GM18868 (cell line): Measurements from ENCODE around the gene HLF.

Source experiments
- ATAC-seq: cut with Tn5 transposase; IDR thresholded peaks from one replicate; pipeline ENCODE4 v1.9.1; 2021; ENCODE audit warnings: mild to moderate bottlenecking, moderate library complexity; ENCODE audit not compliant: unreplicated experiment

The HLF gene

DNA sequence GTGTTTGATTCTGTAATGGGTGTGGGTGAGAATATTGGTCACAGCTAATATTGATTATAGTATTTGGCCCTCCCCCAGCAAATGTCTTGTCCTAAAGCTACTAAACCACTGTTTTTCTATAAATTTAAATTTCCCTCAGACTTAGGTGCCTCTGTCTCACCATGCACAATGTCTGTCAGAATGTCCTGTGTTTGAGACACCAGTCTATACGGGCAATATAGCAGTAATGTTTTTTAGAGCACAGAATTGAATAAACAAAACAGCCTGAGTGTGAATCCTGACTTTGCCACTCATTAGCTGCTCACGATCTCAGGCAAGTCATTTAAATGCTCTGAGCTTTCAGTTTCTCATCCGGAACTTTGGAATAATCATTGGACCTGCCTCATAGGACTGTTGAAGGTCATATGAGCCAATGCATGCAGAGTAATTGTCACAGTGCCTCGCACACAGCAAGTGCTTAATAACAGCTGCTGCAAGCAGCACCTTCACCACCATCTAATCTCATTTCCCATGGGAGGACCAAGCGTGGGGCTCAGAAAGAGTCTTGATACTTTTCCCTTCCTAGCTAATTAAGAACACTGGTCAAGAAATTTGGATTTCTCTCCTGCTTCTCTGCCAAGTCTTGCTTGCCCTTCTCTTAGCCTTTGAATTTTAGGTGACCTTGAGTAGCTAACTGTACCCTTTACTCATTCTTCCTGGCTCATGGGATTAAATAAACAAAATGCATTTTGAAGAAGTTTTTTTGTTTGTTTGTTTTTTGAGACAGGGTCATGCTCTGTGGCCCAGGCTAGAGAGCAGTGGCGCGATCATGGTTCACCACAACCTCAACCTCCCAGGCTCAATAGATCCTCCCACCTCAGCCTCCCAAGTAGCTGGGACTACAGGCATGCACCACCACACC, 9.8 kb downstream of the HLF start:
- ATAC-seq: no peak

DNA sequence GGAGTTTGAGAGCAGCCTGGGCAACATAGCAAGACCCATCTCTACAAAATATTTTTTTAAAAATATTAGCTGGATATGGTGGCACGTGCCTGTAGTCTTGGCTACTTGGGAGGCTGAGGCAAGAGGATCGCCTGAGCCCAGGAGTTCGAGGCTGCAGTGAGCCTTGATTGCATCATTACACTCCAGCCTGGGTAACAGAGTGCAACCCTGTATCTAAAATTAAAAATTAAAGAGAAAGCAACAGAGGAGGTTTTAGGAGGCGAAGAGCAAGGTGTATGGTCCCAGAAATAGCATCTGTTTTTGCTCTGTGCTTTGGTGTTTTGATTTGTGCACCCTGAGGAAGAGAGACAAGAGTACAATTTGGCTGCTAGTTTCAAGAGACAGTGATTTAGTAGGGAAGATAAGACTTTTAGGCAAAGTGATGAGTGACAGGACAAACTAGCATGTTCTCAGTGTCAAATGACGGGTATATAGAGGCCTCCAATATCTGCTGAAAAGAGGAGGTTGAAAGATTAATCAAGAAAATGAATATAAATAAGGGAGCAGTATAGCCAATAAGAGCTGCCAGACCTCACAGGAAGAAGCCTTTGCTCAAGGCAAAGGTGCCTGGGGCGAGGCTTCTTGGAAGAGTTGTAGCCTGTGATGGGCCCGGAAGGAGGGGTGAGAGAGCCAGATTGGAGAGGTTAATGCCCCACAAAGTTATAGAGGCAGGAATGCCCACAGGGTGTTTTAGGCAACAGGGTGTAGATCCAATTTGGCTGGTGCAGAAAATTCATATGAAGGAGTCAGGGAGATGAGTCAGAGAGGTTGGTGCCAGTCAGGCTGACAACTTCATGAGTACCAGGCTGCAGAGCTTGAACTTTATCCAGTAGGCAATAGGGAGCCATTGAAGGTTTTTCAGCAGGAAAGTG, 11.4 kb downstream of the HLF start:
- ATAC-seq: no peak

DNA sequence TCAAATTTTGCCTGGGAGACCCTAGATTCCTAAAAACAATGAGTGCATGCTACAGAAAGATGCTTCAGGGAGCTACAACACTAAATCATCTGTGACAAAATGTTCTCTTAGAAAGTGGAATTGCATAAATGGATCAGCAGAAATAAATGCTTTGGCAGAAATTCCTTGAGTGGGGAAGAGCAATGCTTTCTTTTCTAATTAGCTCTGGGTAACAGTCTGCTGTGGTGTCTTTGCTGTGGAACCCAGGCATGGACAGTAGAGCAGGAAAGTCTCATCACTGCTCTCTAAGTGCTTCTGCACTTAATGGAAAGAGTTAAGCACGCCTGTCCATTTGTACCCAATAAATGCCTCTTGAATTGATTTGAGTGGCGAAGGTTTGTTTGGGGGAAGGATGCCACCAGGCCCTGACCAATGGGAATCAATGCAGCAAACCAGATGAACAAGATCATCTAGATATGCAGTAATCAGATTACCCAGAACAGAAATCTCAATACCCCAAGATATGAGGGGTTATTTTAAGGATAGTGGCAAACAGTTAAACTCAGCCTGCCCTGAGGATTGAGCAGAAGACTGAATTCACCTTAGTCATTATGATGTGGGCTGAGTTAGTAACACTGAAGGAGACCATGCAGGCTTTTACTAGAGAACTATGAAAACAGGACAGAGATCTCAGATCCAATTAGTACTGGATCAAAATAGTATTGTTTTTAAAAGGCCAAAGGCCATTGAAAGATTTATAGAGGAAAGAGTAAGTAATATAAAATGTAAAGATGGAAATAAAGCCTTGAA, 13.6 kb downstream of the HLF start:
- ATAC-seq: no peak

DNA sequence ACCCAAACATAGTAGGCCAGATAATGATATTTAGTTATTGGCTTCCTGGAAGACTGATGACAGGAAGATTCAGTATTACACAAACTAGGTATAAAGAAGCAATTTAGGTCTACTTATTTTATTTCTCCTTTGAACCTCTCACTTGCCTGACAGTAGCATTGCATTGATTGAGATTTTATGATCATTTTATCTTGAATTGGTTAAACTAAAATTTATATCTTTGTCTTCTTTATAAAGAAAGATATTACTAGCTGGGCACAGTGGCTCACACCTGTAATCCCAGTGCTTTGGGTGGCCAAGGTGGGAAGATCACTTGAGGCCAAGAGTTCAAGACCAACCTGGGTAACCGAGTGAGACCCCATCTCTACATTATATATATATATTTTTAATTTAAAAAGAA, 14.4 kb downstream of the HLF start:
- ATAC-seq: no peak

DNA sequence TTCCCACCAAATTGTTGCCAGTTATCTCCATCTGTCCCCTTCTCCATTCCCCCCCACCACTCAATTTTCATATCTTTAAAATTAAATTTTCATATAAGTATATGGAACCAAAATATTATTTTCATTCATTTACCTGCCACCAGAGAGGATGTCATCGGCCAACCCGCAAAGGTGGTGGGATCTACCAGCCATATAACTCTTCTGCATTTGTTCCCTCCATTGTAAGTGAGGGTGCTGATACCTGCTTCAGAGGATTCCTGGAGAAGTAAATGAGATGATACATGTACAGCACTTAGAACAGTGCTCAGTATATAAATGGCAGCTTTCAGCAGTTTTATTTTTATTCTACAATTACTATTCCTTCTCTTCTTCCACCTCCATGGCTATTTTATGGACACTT, 15.0 kb downstream of the HLF start:
- ATAC-seq: no peak

DNA sequence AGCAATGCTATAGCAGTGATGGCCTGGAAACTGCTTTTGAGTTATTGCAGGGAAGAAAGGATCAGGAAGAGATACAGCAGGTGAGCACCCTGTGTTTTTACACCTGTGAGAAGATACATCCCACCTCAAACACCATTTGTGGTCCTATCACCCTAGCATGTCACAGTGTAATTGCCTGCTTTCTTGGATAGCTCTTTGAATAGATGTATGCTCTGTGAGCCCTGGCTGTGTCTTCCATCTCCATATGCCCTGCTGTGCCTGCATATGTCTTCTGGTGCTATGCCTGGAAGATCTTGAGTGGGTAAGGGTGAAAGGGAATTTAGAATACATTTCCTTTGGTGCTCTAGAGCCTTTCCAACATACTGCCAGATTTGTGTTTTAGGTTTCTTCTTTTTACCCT, 15.5 kb downstream of the HLF start:
- ATAC-seq: no peak

DNA sequence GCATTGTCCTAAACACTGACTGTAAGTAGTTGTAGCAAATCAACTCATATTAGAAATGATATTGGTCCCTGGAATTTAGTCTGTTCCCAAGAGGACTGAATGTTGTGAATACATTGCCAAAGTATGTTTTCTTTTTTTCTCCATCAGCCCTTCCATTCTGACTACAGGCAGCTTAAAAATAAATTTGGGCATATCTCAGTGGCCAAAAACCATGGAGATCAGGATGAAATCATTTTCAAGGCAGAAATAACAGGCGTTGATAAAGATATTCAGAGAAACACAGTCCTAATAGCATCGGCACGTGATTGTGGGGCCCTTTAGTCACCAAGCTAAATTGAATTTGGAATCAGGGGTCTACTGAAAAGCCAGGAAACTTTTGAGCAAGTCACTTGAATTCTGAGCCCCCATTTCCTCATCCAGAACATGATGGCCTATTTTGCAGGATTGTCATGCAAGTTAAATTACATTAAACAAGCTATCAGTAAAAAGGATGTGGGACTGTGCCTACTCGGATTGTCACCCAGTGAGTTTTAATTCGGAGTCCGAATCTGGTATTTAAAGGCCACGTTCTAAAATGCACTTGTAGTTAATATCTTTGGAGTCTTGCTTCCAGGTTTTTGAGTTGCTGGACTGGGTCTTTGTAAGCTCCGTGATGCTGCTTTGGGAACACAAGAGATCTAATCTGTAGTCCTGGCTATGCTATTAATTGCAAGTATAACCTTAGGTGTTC, 17.1 kb downstream of the HLF start:
- no peak for ATAC-seq

DNA sequence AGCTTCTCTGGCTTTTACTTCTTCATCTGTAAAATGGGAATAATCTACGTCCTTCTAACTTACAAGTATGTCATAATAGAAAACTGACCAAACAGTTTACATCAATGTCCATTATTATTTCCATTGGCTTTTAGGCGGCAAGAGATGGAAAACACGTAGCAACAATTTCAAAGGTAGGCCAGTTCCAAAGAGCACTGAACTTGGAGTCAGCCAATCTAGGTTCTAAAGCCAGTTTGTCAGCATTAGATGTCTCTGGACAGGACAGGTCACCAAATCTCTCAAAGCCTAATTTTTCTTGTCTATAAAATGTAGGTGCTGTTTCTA, 17.6 kb downstream of the HLF start:
- no peak for ATAC-seq

DNA sequence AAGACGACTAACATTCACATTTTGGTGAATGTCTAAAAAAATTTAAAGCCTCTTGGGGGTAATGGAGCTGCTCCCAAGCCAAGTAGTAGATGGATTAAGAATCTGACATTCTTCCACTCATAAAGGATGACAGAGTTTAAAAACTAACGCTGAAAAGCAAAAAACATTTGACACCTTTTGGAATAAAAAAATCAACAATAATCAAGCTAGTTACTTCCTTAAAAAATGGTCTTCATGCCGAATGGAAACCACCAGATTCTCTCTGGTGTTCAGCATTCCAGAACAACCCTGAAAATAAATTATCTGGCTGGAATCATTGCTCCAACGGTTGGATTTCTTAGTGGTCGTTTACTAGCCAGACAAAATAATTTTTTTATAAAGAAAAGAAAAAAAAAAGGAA, 18.0 kb downstream of the HLF start:
- ATAC-seq: no peak

DNA sequence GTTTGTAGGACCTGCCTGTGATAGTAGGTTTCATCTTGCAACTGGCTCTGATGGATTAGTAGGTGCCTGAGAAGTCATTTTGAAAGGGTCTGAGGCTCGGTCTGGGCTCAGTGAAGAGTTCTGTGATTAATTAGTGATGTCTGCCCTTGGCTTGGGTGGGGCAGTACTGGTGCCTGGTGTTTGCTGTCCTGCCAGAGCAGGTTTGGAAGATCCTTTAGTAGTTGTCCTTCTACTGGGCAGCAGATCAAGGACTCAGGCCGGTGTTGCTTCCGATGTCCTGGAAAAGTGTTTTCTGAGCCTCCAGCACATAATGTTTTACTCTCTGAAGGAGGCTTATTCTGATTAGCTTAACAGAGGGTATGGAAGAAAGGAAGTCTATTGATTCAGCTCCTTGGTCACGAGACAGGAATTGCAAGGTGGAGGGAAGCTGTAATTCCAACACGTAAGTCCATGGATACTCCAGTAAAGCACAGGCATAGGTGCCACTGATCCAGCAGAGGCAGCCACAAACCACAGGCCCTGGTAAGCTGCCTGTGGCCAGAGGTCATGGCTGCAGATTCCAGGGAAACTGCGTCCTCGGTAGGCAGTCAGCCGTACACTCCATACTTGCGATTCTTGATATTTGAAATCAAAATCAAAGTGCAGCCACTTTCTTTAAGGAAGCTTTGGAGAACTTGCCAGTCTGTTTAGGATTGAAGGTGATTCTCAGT, 18.7 kb downstream of the HLF start:
- no peak for ATAC-seq

DNA sequence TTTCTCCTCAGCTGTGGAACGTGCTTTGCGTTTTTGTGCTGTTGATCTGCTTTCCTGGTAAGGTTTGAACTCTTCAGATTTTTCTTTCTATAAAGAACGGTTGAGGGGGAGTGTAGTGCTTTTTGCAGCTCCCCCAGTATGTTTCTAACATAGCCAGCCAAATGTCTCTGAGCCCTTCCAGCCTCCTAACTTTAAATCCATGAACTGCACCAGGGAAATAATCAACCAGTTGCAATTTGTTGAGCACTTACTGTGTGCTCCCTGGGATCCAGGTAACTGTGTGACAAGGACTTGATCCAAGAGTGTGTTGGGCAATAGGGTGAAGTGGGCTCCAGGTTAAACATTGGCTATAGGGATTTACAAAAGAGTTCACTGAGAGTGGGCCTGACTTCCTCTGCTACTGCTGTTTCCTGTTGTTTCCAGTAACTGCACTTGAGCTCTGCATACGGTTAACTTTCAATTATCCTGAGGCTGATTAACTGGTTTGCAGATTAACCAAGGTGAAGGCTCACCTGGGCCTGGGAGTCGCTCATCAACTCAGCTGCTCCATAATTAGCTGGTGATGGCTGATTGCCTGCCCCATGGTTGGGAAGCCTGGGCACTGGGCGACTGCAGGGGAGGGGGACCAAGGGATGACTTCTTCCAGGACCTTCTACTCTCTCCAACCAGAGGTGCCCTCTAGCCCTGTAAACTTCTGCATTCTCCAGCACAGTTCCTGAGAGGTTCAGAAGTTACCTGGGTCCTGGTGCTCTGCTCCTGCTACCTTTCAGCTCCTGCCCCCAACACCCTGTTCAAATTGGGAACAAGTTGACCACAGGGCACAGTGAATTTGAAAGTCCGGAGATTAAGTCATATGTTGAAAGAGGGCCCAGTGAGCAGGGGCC, 19.5 kb downstream of the HLF start:
- ATAC-seq: no peak

DNA sequence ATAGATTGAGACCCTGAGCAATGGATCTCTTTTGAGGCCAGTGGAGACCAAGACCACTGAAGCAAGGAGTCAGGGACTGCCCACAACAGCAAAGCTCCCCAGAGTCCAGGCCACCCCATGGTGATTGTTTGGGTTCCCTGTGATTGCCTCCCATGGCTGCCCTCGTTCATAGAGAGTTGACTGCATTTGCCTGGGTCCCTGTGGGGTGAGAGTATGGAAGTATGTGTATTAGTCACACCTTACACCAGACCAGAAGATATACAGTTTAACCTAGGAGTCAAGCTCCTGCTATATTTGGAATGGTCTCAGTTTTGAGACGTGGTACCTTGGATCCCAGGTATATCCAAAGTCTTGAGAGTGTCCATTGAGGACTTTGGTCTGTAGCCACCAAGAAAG, 20.2 kb downstream of the HLF start:
- ATAC-seq: no peak

DNA sequence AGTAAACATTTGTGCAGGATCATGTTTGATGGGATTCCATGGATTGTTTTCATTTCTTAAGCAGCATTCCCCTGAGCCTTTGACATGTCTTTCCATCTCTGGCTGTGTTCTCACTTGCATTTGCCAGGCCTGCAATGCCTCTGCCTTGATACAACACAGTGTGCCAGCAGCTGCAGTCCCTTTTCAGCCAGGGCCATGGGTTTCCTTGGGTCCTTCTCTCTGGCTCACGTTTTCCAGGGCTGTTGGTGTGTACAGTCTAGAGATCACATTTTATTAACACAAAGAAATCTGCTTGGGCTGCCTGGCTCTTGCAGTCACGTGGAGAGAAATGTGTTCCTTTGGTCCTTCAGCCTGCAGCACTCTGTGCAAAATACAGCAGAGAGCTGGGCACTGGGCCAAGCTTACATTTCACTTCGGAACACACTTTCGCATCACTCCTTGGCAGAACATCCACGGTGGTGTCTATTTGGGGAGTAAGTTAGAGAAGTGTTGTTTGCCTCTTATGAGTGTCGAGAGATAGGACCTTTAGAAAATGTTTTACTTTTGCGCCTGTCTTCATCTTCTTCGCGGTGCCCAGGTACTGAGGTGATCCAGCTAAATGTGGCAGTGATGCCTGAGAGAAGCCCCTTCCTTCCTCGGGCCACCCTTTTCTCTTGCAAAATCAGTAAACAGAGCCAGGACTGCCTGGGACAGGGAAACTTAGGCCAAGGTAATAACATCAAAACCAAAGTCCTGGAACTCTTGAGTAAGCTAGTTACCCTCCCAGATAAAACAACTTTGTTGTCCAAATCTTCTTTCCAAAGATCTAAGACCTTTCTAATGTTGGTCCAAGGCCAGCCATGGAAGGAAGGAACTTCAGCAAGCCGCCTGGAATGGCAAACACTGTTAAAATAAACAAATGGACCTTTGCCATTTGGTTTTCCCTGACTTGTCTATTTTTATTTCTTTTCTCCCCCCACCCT, 20.9 kb downstream of the HLF start:
- no peak for ATAC-seq

DNA sequence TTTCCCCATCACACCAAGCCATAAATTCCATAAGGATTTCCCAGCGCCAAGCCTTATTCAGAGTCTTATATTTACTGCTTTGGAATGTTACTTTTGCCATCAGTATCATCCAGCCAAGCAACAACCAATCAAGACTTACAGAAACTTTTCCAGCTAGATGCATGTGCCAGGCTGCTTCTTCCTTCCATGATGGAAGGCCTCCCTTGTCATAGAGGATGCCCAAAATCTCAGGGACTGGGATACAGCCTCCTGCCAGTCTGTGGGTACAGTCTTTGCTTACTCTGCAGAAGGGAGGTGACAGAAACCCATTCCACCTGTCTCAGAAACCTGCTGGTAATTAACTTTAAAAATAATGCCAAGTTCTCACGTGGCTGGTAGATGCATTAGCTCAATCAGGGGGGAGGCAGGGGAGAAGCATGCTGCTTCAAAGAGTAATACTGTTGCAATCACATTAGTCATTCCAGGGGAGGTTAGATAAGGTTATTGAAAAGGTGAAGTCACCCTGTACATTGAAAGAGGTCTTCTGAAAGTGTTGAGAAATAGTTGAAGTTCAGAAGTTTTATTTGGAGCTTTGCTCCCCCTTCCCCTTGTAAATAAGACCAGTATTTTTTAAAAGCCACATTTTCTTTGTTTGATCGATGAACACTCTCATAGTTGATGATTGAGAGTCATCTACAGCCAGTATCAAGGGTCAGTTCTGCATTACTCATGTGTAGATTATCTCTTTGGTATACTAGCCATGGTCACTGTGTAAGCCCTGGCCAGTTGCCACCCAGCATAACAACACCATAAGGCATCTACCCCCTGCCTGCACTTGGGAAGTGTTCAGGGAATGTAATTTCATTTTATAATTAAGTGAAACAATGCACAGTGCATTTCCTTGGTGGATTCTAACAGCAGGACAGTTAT, 22.2 kb downstream of the HLF start:
- no peak for ATAC-seq

DNA sequence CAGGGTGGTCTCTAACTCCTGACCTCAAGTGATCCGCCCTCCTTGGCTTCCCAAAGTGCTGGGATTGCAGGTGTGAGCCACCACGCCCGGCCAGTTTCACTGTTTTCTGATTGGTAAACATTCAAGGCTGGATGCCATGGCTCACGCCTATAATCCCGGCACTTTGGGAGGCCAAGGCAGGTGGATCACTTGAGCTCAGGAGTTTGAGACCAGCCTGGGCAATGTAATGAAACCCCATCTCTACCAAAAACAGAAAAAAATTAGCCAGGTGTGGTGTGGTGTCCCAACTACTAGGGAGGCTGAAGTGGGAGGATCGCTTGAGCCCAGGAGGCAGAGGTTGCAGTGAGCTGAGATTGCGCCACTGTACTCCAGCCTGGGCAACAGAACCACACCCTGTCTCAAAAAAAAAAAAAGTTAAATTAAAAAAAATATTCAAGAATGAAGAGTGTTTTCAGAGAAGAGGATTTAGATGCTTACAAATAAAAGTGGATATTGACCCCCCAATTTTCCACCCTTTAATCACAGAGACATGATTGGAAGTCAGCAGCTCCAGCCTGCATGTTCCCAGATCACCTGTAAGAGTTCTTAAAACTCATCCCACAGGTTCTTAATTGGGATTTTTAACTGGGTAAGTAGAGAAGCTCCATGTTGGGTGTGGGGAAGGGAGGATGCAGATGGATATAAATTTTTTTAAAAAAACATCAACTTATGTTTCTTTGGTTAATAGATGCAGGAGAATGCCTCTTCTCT, 23.8 kb downstream of the HLF start:
- ATAC-seq: no peak

DNA sequence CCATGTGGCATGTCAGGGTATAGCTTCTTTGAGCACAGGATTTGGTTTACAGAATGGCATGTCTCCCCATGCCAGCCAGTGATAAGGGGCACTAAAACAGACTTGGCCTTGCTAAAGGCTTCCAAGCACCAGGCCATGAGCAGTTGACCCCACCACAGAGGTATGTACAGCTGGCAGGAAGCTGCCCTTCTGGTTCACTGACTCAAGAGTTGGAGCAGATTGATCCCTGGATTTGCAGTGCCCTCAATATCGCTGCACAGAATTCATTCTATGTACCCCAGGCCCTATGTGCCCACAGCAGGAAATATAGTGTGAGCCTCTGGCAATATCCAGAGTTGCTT, 24.3 kb downstream of the HLF start:
- ATAC-seq: no peak
